Cortex of kidney (tissue), 1 donor: ENCODE results near the gene TCP11.

Experiments
- DNase-seq: peaks from one replicate; lab custom pipeline; 2025; lab: John Stamatoyannopoulos, UW

Gene TCP11

GRCh38 chr6:35092362-35093117 is 48.6 kb downstream of the TCP11 start:
- no peak for DNase-seq

- DNase-seq: no peak
These were observed 49.6 kb downstream of the TCP11 start for GRCh38 chr6:35091346-35092083.

- no peak for DNase-seq
These were observed 50.4 kb downstream of the TCP11 start for GRCh38 chr6:35090734-35091133.

- DNase-seq: no peak
These were observed 51.1 kb downstream of the TCP11 start for GRCh38 chr6:35089935-35090505.

GRCh38 chr6:35089216-35089934 is 51.8 kb downstream of the TCP11 start:
- no peak for DNase-seq

- DNase-seq: no peak
These were observed 52.6 kb downstream of the TCP11 start for GRCh38 chr6:35088281-35089215.

GRCh38 chr6:35087361-35088280 is 53.5 kb downstream of the TCP11 start:
- no peak for DNase-seq

- DNase-seq: no peak
These were observed 54.3 kb downstream of the TCP11 start for GRCh38 chr6:35086636-35087360.

- DNase-seq: no peak
These were observed 54.9 kb downstream of the TCP11 start for GRCh38 chr6:35086282-35086632.

- DNase-seq: no peak
These were observed 55.5 kb downstream of the TCP11 start for GRCh38 chr6:35085359-35086281.

GRCh38 chr6:35084511-35085203 is 56.5 kb downstream of the TCP11 start:
- no peak for DNase-seq

GRCh38 chr6:35084041-35084491 is 57.1 kb downstream of the TCP11 start:
- no peak for DNase-seq

GRCh38 chr6:35083507-35083906 is 57.6 kb downstream of the TCP11 start:
- DNase-seq: no peak

- no peak for DNase-seq
These were observed 58.3 kb downstream of the TCP11 start for GRCh38 chr6:35082733-35083403.

GRCh38 chr6:35082046-35082732 is 59.0 kb downstream of the TCP11 start:
- DNase-seq: no peak

- no peak for DNase-seq
These were observed 59.7 kb downstream of the TCP11 start for GRCh38 chr6:35081426-35081851.
